Neural cell (in vitro differentiated cells): ENCODE data around the gene STMP1. TPM values are rescaled to one million over a fixed set of nuclear protein-coding genes. Genes with fewer than 3 reads are reported as not detected.

Source experiments
- H2AFZ ChIP-seq: fragments of 200-600, 300-800 bp; sonication (generic), shearing (Covaris generic); 2 replicates; pipeline ENCODE4 v1.6.0; 2014; ENCODE audit warnings: low read depth, mild to moderate bottlenecking, antibody characterized with exemption, low read length, moderate library complexity
- H3F3A ChIP-seq: fragments of 200-600 bp; shearing (Covaris generic); 2 replicates; pipeline ENCODE4 v1.6.1; 2016; ENCODE audit warnings: mild to moderate bottlenecking, moderate library complexity, mixed read lengths, antibody characterized with exemption, low read length; ENCODE audit not compliant: insufficient read depth, poor library complexity, severe bottlenecking
- H3K27ac ChIP-seq: fragments of 200-600, 300-800 bp; sonication (generic), shearing (Covaris generic); 2 replicates; pipeline ENCODE4 v1.5.1; 2014; ENCODE audit warnings: mild to moderate bottlenecking, low read length, moderate library complexity
- H3K27me3 ChIP-seq: fragments of 300-800, 200-600 bp; sonication (generic), shearing (Covaris generic); 2 replicates; pipeline ENCODE4 v1.6.0; 2014; ENCODE audit warnings: mild to moderate bottlenecking, low read depth, low read length, moderate library complexity; ENCODE audit not compliant: insufficient read depth
- H3K36me3 ChIP-seq: fragments of 300-800, 200-600 bp; sonication (generic), shearing (Covaris generic); 2 replicates; pipeline ENCODE4 v1.5.1; 2014; ENCODE audit warnings: mild to moderate bottlenecking, antibody characterized with exemption, low read length, moderate library complexity; ENCODE audit not compliant: insufficient read depth
- H3K4me2 ChIP-seq: fragments of 300-800, 200-600 bp; sonication (generic), shearing (Covaris generic); 2 replicates; pipeline ENCODE4 v1.6.0; 2014; ENCODE audit warnings: mild to moderate bottlenecking, low read length
- H3K4me3 ChIP-seq: fragments of 300-800, 200-600 bp; sonication (generic), shearing (Covaris generic); 2 replicates; pipeline ENCODE4 v1.5.1; 2014; ENCODE audit warnings: mild to moderate bottlenecking, low read length, moderate library complexity
- H3K79me2 ChIP-seq: fragments of 200-600 bp; shearing (Covaris generic); replicated peaks from 2 replicates; pipeline ENCODE4 v1.6.0; 2014; ENCODE audit warnings: mild to moderate bottlenecking, low read length, moderate library complexity; ENCODE audit not compliant: insufficient read depth
- H3K9ac ChIP-seq: fragments of 300-800, 200-600 bp; sonication (generic), shearing (Covaris generic); 2 replicates; pipeline ENCODE4 v1.6.1; 2016; ENCODE audit warnings: mild to moderate bottlenecking, low read length, mixed read lengths
- H3K9me2 ChIP-seq: fragments of 200-600 bp; shearing (Covaris generic); 2 replicates; pipeline ENCODE4 v1.6.1; 2016; ENCODE audit warnings: mild to moderate bottlenecking, low read length, mixed read lengths; ENCODE audit not compliant: insufficient read depth
- H3K9me3 ChIP-seq: fragments of 200-600, 300-800 bp; sonication (generic), shearing (Covaris generic); 2 replicates; pipeline ENCODE4 v1.6.1; 2016; ENCODE audit warnings: mild to moderate bottlenecking, mixed run types, low read length, moderate library complexity, mixed read lengths
- H4K20me1 ChIP-seq: fragments of 200-600 bp; shearing (Covaris generic); 2 replicates; pipeline ENCODE4 v1.6.1; 2016; ENCODE audit warnings: mild to moderate bottlenecking, mixed run types; ENCODE audit not compliant: insufficient read depth
- CTCF ChIP-seq: fragments of 450-650 bp; IDR thresholded peaks from 2 replicates; pipeline ENCODE4 v1.5.1; 2014; ENCODE audit warnings: antibody characterized with exemption, mild to moderate bottlenecking, moderate library complexity; ENCODE audit not compliant: poor library complexity, severe bottlenecking
- EP300 ChIP-seq: fragments of 450-650 bp; conservative IDR thresholded peaks from 2 replicates; pipeline ENCODE4 v1.6.1; 2014; ENCODE audit warnings: antibody characterized with exemption, mild to moderate bottlenecking, moderate library complexity; ENCODE audit not compliant: poor library complexity, severe bottlenecking
- EZH2 ChIP-seq: fragments of 200-600, 300-800 bp; shearing (Covaris generic), sonication (generic); IDR thresholded peaks from 2 replicates; pipeline ENCODE4 v1.6.1; 2014; ENCODE audit warnings: antibody characterized with exemption, low read length, borderline replicate concordance, mild to moderate bottlenecking; ENCODE audit not compliant: insufficient read depth, poor library complexity, severe bottlenecking
- MXI1 ChIP-seq: fragments of 450-650 bp; conservative IDR thresholded peaks from 2 replicates; pipeline ENCODE4 v1.6.1; 2014; ENCODE audit warnings: antibody characterized with exemption, mild to moderate bottlenecking; ENCODE audit not compliant: poor library complexity, severe bottlenecking
- POLR2AphosphoS5 ChIP-seq: IDR thresholded peaks from 2 replicates; pipeline ENCODE4 v1.6.1; 2012
- RAD21 ChIP-seq: fragments of 450-650 bp; conservative IDR thresholded peaks from 2 replicates; pipeline ENCODE4 v1.6.1; 2014; ENCODE audit warnings: antibody characterized with exemption, mild to moderate bottlenecking, moderate library complexity
- REST ChIP-seq: IDR thresholded peaks from 2 replicates; pipeline ENCODE4 v1.6.1; 2012; ENCODE audit warnings: borderline replicate concordance
- SMC3 ChIP-seq: fragments of 450-650 bp; conservative IDR thresholded peaks from 2 replicates; pipeline ENCODE4 v1.6.1; 2014; ENCODE audit warnings: antibody characterized with exemption, mild to moderate bottlenecking, moderate library complexity; ENCODE audit not compliant: poor library complexity
- TAF1 ChIP-seq: IDR thresholded peaks from 2 replicates; pipeline ENCODE4 v1.6.1; 2012; ENCODE audit warnings: low read depth
- polyA plus RNA-seq: library from polyadenylated mRNA; depleted of rRNA; stranded (reverse); fragments of >200 nt; gene quantifications from 2 replicates; pipeline ENCODE4 v1.2.3, GENCODE V29; 2014

Gene STMP1
- polyA plus RNA-seq, 1 donor from 2014 or later = 81.6 TPM

- H2AFZ ChIP-seq = no peak overlapping the region
- H3K4me2 ChIP-seq = no peak overlapping the region
- H4K20me1 ChIP-seq = no peaks in the 10 kb centered on the region
- no peak for TF ChIP-seq RAD21
- no peak for TF ChIP-seq POLR2AphosphoS5
- no peak for TF ChIP-seq CTCF
- TF ChIP-seq SMC3 = no peak
- TF ChIP-seq TAF1 = no peak
- TF ChIP-seq MXI1 = no peak
- TF ChIP-seq REST = no peak
- TF ChIP-seq EZH2 = no peak
- TF ChIP-seq EP300 = no peak
- no peak overlapping the region for H3K27ac ChIP-seq
- no peaks in the 10 kb centered on the region for H3K79me2 ChIP-seq
- no peaks in the 10 kb centered on the region for H3K36me3 ChIP-seq
- H3F3A ChIP-seq = no peaks in the 10 kb centered on the region
- no peak overlapping the region for H3K9ac ChIP-seq
- no peak overlapping the region for H3K4me3 ChIP-seq
- H3K9me3 ChIP-seq = no peaks in the 10 kb centered on the region
- no peaks in the 10 kb centered on the region for H3K9me2 ChIP-seq
- no peaks in the 10 kb centered on the region for H3K27me3 ChIP-seq
Measured at GRCh38 chr7:135715055-135715522, 52.8 kb downstream of the STMP1 start.

- H3K27ac ChIP-seq = no peak overlapping the region
- no peaks in the 10 kb centered on the region for H3K9me2 ChIP-seq
- H3K27me3 ChIP-seq = no peaks in the 10 kb centered on the region
- H3K9ac ChIP-seq = no peak overlapping the region
- H3K9me3 ChIP-seq = no peaks in the 10 kb centered on the region
- H3K36me3 ChIP-seq = no peaks in the 10 kb centered on the region
- H3K4me3 ChIP-seq = no peak overlapping the region
- no peak overlapping the region for H3K4me2 ChIP-seq
- TF ChIP-seq CTCF (no peak), MXI1 (no peak), RAD21 (no peak), REST (no peak), POLR2AphosphoS5 (no peak), TAF1 (no peak), EZH2 (no peak), SMC3 (no peak), EP300 (no peak)
- no peaks in the 10 kb centered on the region for H3F3A ChIP-seq
- no peaks in the 10 kb centered on the region for H4K20me1 ChIP-seq
- no peaks in the 10 kb centered on the region for H3K79me2 ChIP-seq
- H2AFZ ChIP-seq = no peak overlapping the region
Measured at GRCh38 chr7:135715673-135716072, 53.4 kb downstream of the STMP1 start.
